ENCODE results near the gene KRT74. TPM values are rescaled to one million over a fixed set of nuclear protein-coding genes. Genes with fewer than 3 reads are reported as not detected.

Gene KRT74
- total RNA-seq, 1 experiment from 2014 or later: not detected

DNA sequence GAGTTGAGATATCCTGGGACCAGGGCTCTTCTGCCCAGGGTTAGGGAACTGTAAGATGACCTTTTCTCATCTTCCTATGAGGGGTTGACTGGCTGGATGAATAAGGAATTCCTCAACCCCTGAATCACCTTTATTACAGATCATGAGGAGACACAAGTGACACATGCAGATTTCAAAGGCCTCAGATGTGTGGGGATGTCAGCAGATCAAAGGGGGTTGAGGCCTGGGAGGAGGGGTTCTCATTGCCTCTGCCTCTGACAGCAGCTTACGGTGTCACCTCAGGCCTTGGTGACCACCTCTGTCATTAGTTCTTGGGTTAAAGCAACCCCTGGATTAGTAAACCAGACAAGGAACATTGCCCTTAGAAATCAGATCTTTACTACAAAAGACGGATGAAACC is 29.7 kb upstream of the KRT74 start:
- H3K27ac Mint-ChIP-seq (ENCODE audit: unreplicated experiment): no peak overlapping the region
- TF ChIP-seq, protein P1, sequence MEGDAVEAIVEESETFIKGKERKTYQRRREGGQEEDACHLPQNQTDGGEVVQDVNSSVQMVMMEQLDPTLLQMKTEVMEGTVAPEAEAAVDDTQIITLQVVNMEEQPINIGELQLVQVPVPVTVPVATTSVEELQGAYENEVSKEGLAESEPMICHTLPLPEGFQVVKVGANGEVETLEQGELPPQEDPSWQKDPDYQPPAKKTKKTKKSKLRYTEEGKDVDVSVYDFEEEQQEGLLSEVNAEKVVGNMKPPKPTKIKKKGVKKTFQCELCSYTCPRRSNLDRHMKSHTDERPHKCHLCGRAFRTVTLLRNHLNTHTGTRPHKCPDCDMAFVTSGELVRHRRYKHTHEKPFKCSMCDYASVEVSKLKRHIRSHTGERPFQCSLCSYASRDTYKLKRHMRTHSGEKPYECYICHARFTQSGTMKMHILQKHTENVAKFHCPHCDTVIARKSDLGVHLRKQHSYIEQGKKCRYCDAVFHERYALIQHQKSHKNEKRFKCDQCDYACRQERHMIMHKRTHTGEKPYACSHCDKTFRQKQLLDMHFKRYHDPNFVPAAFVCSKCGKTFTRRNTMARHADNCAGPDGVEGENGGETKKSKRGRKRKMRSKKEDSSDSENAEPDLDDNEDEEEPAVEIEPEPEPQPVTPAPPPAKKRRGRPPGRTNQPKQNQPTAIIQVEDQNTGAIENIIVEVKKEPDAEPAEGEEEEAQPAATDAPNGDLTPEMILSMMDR (IDR thresholded peaks at IDR 0.05; ENCODE audit: unreplicated experiment): no peak
- BruUV-seq (replicated peaks): no TSS peak
- H3K4me3 Mint-ChIP-seq (ENCODE audit: low read depth, unreplicated experiment): no peak overlapping the region
- CTCF ChIA-PET: no interaction called here
- intact Hi-C loops (cut with micrococcal nuclease; ENCODE audit: unreplicated experiment): no loop called here
- peaks cover 78% of the 10 kb centered on the region for H3K27me3 Mint-ChIP-seq (ENCODE audit: unreplicated experiment)
- no peaks in the 10 kb centered on the region for H3K4me1 Mint-ChIP-seq (ENCODE audit: low read depth, unreplicated experiment)
- no peaks in the 10 kb centered on the region for H3K9me3 Mint-ChIP-seq (ENCODE audit: low read depth, unreplicated experiment)
- no peaks in the 10 kb centered on the region for H3K36me3 Mint-ChIP-seq (ENCODE audit: insufficient read depth, unreplicated experiment)
- DNase-seq: no peak

- Mint-ChIP-seq H3K27me3 (ENCODE audit: unreplicated experiment) (peaks cover 78% of the 10 kb centered on the region), H3K27ac (ENCODE audit: unreplicated experiment) (no peak overlapping the region), H3K9me3 (ENCODE audit: low read depth, unreplicated experiment) (no peaks in the 10 kb centered on the region), H3K36me3 (ENCODE audit: insufficient read depth, unreplicated experiment) (no peaks in the 10 kb centered on the region), H3K4me1 (ENCODE audit: low read depth, unreplicated experiment) (no peaks in the 10 kb centered on the region), H3K4me3 (ENCODE audit: low read depth, unreplicated experiment) (no peak overlapping the region)
- no TSS peak for BruUV-seq (replicated peaks)
- CTCF ChIA-PET: no interaction called here
- intact Hi-C loops (cut with micrococcal nuclease; ENCODE audit: unreplicated experiment): no loop called here
- no peak for DNase-seq
- TF ChIP-seq, protein P1 (IDR thresholded peaks at IDR 0.05; ENCODE audit: unreplicated experiment): no peak
These were observed 28.9 kb upstream of the KRT74 start for GRCh38 chr12:52602552-52602951.

DNA sequence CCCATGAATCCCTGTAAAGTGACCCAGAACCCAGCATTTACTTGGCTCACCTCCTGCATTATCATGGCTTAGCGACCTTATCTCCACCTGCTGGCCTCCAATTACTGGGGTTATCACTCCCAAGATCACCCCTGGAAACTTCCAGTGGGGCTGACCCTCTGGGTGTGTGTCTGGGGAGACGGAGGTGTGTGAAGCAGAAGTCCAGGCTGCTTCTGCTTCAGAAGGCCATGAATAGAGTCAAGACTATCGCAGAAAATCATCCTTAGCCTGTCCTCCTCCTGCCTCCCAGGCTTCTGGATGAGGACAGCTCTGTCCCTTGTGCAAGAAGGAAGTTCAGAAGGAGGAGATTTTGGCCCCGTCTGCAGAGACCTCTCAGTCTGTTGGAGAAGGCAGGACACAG is 28.0 kb upstream of the KRT74 start:
- CTCF ChIA-PET: no interaction called here
- no peak overlapping the region for H3K4me3 Mint-ChIP-seq (ENCODE audit: low read depth, unreplicated experiment)
- H3K36me3 Mint-ChIP-seq (ENCODE audit: insufficient read depth, unreplicated experiment): no peaks in the 10 kb centered on the region
- no peak overlapping the region for H3K27ac Mint-ChIP-seq (ENCODE audit: unreplicated experiment)
- H3K4me1 Mint-ChIP-seq (ENCODE audit: low read depth, unreplicated experiment): no peaks in the 10 kb centered on the region
- H3K9me3 Mint-ChIP-seq (ENCODE audit: low read depth, unreplicated experiment): no peaks in the 10 kb centered on the region
- BruUV-seq (replicated peaks): no TSS peak
- TF ChIP-seq, protein P1 (IDR thresholded peaks at IDR 0.05; ENCODE audit: unreplicated experiment): no peak
- no peak for DNase-seq
- intact Hi-C loops (cut with micrococcal nuclease; ENCODE audit: unreplicated experiment): no loop called here
- peaks cover 74% of the 10 kb centered on the region for H3K27me3 Mint-ChIP-seq (ENCODE audit: unreplicated experiment)

GRCh38 chr12:52600941-52601481 is 27.4 kb upstream of the KRT74 start, which contains the start of gene KRT72:
Gene KRT72 (minus strand): TSS chr12:52601463. CDS start chr12:52601452, 11 bp downstream.
- BruUV-seq (replicated peaks): no TSS peak
- H3K4me3 Mint-ChIP-seq (ENCODE audit: low read depth, unreplicated experiment): no peak within 1 kb of the TSS
- peaks cover 68% of the 10 kb centered on the region for H3K27me3 Mint-ChIP-seq (ENCODE audit: unreplicated experiment)
- H3K27ac Mint-ChIP-seq (ENCODE audit: unreplicated experiment): no peak within 1 kb of the TSS
- H3K36me3 Mint-ChIP-seq (ENCODE audit: insufficient read depth, unreplicated experiment): no peaks in the 10 kb centered on the region
- H3K4me1 Mint-ChIP-seq (ENCODE audit: low read depth, unreplicated experiment): no peaks in the 10 kb centered on the region
- TF ChIP-seq, protein P1 (IDR thresholded peaks at IDR 0.05; ENCODE audit: unreplicated experiment): no peak
- intact Hi-C loops (cut with micrococcal nuclease; ENCODE audit: unreplicated experiment): no loop called here
- CTCF ChIA-PET: no interaction called here
- no peak for DNase-seq
- H3K9me3 Mint-ChIP-seq (ENCODE audit: low read depth, unreplicated experiment): no peaks in the 10 kb centered on the region

Measured in Calu3 (cell line).